Sigmoid colon (tissue), 7 donors: ENCODE measurements around the gene UBE2A. TPM values are rescaled to one million over a fixed set of nuclear protein-coding genes. Genes with fewer than 3 reads are reported as not detected.
A peak's percentile ranks its signal among the peaks of the same experiment; 100 is the strongest.

ENCODE experiments used
- DNase-seq: peaks from one replicate; pipeline ENCODE4 v3.0.0-alpha.2; 2019
- H3K27ac ChIP-seq, 4 donors: fragments of 200-600 bp; sonication (generic); one replicate each; pipeline ENCODE4 v1.5.1; 2016 to 2019; ENCODE audit warnings: mild to moderate bottlenecking in 1 of 4
- H3K27me3 ChIP-seq, 3 donors: fragments of 200-600 bp; sonication (generic); one replicate each; pipeline ENCODE4 v1.5.1; 2019; ENCODE audit warnings: mild to moderate bottlenecking in 1 of 3
- H3K36me3 ChIP-seq, 4 donors: fragments of 200-600 bp; sonication (generic); one replicate each; pipeline ENCODE4 v1.5.1; 2016 to 2019
- H3K4me1 ChIP-seq, 4 donors: fragments of 200-600 bp; sonication (generic); one replicate each; pipeline ENCODE4 v1.5.1; 2017 to 2019
- H3K4me3 ChIP-seq, 4 donors: fragments of 200-600 bp; sonication (generic); one replicate each; pipeline ENCODE4 v1.5.1; 2017 to 2019; ENCODE audit warnings: mild to moderate bottlenecking in 2 of 4, moderate library complexity in 1 of 4
- H3K9me3 ChIP-seq, 4 donors: fragments of 200-600 bp in 3 of 4; sonication (generic) in 3 of 4; one replicate each; pipeline versions ENCODE4 v1.5.1 to v1.6.1; 2013 to 2019
- EP300 ChIP-seq, 4 donors: sonication (generic); formaldehyde crosslinking; IDR thresholded peaks; one replicate each; pipeline ENCODE4 v1.6.1; 2017; ENCODE audit warnings: antibody characterized with exemption in 4 of 4
- POLR2A ChIP-seq, 2 donors: fragments of 450-650 bp; IDR thresholded peaks; one replicate each; pipeline ENCODE4 v1.6.1; 2016; ENCODE audit warnings: antibody characterized with exemption in 2 of 2, mild to moderate bottlenecking in 2 of 2, moderate library complexity in 2 of 2
- POLR2AphosphoS5 ChIP-seq, 4 donors: sonication (generic); formaldehyde crosslinking; IDR thresholded peaks; one replicate each; pipeline ENCODE4 v1.6.1; 2017; ENCODE audit warnings: antibody characterized with exemption in 4 of 4
- WGBS, 2 donors: extraction: QIAGEN DNeasy Blood & Tissue Kit; methylation state at CpG; one replicate each; pipeline ENCODE4 v1.1.7; 2013; 5-methylcytosine and 5-hydroxymethylcytosine counted together
- intact Hi-C: fragments of 100-400 bp; cut with DNase I; formaldehyde crosslinking; loops from one replicate; pipeline ENCODE4 v1.15.1; 2023
- polyA plus RNA-seq, 3 donors: library from polyadenylated mRNA; stranded (reverse); fragments of 200-250 nt; gene quantifications; one replicate each; pipeline ENCODE4 v1.2.3, GENCODE V29; 2013
- total RNA-seq, 4 donors: library from RNA; depleted of rRNA; stranded (reverse); fragments of >200 nt; gene quantifications; one replicate each; pipeline ENCODE4 v1.1.0, GENCODE V29; 2016
- TF ChIP-seq, protein P1 (sequence below), 4 experiments: fragments of 450-650 bp in 3 of 4; fragments of 200-600 bp in 1 of 4; IDR thresholded peaks; one replicate each; pipeline ENCODE4 v1.5.1; 2016 to 2019; ENCODE audit warnings: antibody characterized with exemption in 4 of 4, mild to moderate bottlenecking in 3 of 4, moderate library complexity in 2 of 4
- donor health status: healthy with polysubstance abuse.
- donor health status: Bipolar disorder and iron deficiency.
- donor health status: healthy.

Gene UBE2A
- total and polyA plus RNA-seq, 7 donors = 26.7 to 228 (median 51.7) TPM

DNA sequence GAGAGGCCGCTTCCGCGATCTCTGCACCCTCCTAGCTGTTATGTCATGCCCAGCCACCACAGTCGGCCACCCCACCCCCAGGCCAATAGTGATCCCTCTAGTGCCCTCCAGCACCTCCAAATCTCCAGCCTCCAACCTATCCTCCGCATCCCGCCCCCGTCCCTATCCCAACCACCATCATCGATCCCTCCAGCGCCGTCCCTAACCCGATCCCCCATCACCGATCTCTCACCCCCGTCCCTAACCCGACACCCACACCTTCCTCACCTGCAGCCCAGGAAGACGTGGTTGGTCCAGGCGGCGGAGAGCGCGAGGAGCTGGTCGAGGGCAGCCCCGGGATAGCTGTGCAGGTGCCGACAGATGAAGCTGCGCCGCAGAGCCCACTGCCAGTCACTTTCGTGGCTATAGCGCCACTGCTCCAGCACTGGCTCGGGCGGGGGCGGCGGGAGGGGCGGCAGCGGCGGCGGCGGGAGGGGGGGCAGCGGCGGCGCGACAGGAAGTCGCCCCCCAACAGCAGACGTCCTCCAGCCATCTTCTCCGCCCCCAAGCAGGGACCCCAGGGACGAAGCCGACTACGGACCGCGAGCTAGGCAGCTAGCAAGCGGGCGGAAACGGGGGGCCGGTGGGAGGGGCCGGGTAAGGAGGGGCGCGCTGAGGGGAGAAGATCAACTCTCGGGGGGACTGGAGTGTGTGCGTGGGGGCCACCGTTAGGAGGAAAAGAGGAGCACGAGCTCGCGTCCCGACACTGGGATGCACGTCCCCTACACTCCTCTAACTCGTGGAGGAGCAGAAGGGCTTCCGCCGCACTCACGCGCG lies 31.3 kb downstream of the UBE2A start:
- no peak for TF ChIP-seq POLR2AphosphoS5 (IDR thresholded peaks at IDR 0.05)
- no peak for TF ChIP-seq EP300 (IDR thresholded peaks at IDR 0.05)
- TF ChIP-seq, protein P1, sequence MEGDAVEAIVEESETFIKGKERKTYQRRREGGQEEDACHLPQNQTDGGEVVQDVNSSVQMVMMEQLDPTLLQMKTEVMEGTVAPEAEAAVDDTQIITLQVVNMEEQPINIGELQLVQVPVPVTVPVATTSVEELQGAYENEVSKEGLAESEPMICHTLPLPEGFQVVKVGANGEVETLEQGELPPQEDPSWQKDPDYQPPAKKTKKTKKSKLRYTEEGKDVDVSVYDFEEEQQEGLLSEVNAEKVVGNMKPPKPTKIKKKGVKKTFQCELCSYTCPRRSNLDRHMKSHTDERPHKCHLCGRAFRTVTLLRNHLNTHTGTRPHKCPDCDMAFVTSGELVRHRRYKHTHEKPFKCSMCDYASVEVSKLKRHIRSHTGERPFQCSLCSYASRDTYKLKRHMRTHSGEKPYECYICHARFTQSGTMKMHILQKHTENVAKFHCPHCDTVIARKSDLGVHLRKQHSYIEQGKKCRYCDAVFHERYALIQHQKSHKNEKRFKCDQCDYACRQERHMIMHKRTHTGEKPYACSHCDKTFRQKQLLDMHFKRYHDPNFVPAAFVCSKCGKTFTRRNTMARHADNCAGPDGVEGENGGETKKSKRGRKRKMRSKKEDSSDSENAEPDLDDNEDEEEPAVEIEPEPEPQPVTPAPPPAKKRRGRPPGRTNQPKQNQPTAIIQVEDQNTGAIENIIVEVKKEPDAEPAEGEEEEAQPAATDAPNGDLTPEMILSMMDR (IDR thresholded peaks at IDR 0.05) = no peak
- TF ChIP-seq POLR2A (IDR thresholded peaks at IDR 0.05) = no peak
- 0 to 1% methylated on average over 66 to 68 of the region's 68 CpGs for WGBS, 2 donors
- H3K4me3 ChIP-seq = peak overlapping the region; percentile 71 to 75 (median 74)
- peak; percentile 72 for DNase-seq
- peaks cover 0 to 5% (median 0%) of the 10 kb centered on the region in 4 donors for H3K4me1 ChIP-seq
- intact Hi-C loops = loop anchor here (2.0 to 10.0 kb wide), 4 partner anchors 29 to 249 kb away; partner anchors contain the start of gene UPF3B
- H3K27me3 ChIP-seq = no peaks in the 10 kb centered on the region
- H3K9me3 ChIP-seq = no peaks in the 10 kb centered on the region
- peak overlapping the region; percentile 82 to 94 (median 87) for H3K27ac ChIP-seq
- H3K36me3 ChIP-seq = no peaks in the 10 kb centered on the region

DNA sequence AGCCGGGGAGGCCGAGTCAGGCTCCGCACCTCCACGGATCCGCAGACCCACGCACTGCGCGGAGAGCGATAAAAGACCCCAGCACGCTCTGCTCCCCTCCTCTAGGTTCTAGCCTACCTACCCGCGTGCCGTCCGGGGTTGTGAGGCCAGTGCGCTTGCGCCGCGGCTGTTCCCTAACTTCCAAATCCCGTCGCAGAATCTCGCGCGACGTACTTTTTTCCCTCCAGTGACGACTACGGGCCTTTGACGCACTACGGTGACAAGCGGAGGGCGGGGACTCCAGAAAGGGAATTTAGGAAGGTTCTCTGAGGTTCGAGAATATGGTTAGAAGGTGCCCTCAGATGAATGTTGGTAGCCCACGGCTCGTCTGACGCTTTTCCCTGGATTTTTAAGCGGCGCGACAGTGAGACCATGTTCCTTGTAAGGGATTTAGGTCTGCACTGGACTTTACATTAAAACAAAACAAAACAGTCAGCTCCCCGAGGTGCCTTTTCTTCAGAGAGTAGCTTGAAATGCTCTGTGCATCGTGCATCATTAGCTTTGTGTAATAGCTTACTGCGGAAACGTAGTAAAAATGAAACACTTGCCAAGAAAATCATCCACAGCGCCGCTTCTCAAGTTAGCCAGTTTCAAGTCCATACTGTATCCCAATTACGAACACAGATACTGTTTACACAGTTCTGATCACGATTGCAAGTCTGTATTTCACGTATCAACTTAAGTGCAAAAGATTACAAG lies 32.1 kb downstream of the UBE2A start, which contains the start of gene NKRF:
NKRF (minus strand) TSS at position 145 of the 738 bp plus-strand sequence.
- DNase-seq = peak; percentile 97
- Histone ChIP-seq H3K4me3 (peak within 1 kb of the TSS; percentile 71 to 75 (median 74)), H3K36me3 (no peaks in the 10 kb centered on the region), H3K4me1 (peaks cover 0 to 5% (median 0%) of the 10 kb centered on the region in 4 donors), H3K9me3 (no peaks in the 10 kb centered on the region), H3K27me3 (no peaks in the 10 kb centered on the region), H3K27ac (peak within 1 kb of the TSS; percentile 82 to 94 (median 87))
- TF ChIP-seq POLR2A (IDR thresholded peaks at IDR 0.05) = peak; percentile 83
- TF ChIP-seq, protein P1 (IDR thresholded peaks at IDR 0.05) = no peak
- TF ChIP-seq POLR2AphosphoS5 (IDR thresholded peaks at IDR 0.05) = peak; percentile 95 to 98 (median 98)
- intact Hi-C loops = loop anchor here (5.0 to 10.0 kb wide), 3 partner anchors 46 to 248 kb away; partner anchors contain the start of gene UPF3B
- 1 to 4% methylated on average over 46 of the region's 46 CpGs for WGBS, 2 donors

DNA sequence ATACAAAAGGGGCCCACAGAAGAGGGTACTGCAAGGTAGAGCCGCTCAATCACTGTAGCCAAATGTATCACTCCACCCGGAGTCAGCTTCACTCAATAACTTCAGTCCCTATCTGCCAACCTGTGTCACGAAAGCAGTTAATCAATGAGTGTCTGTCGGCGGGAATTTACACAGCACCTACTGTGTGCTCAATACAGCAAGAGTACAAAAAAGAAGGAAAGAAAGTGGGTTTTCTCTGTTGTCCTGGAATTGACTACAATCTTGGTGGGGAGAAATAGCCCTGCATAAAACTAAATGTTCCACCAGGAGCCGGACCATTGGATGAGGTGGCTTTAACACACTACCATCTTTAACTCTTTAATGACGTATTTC lies 32.6 kb downstream of the UBE2A start:
- H3K27ac ChIP-seq = peak overlapping the region; percentile 82 to 94 (median 87)
- 13 to 48% methylated on average over 7 of the region's 7 CpGs for WGBS, 2 donors
- no peaks in the 10 kb centered on the region for H3K36me3 ChIP-seq
- H3K4me3 ChIP-seq = peak overlapping the region; percentile 71 to 75 (median 74)
- no peaks in the 10 kb centered on the region for H3K27me3 ChIP-seq
- H3K4me1 ChIP-seq = peaks cover 0 to 5% (median 0%) of the 10 kb centered on the region in 4 donors
- DNase-seq = no peak
- no peaks in the 10 kb centered on the region for H3K9me3 ChIP-seq
- intact Hi-C loops = loop anchor here (5.0 to 10.0 kb wide), 3 partner anchors 45 to 248 kb away; partner anchors contain the start of gene UPF3B
- TF ChIP-seq POLR2AphosphoS5 (IDR thresholded peaks at IDR 0.05) (no peak), POLR2A (IDR thresholded peaks at IDR 0.05) (no peak), EP300 (IDR thresholded peaks at IDR 0.05) (no peak)
- TF ChIP-seq, protein P1 (IDR thresholded peaks at IDR 0.05) = no peak

DNA sequence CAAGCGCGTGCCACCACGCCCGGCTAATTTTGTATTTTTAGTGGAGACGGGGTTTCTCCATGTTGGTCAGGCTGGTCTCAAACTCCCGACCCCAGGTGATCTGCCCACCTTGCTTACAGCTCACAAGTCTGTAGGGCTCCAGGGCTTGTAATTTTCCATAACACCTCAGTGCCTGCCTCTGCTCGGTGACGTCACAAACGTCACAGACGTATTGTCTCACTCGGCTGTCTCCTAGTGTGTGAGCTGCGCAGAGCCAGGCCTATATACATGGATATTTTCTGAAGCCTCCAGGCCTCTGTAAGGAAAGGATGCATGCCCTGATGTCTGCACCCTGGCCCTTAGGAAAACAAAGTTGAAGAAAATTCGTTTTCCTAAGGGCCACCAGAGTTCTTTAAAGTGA lies 40.4 kb downstream of the UBE2A start:
- WGBS, 2 donors = 84 to 89% methylated on average over 13 of the region's 13 CpGs

More for the DNA sequence above, 40.4 kb downstream of the UBE2A start:
- Histone ChIP-seq H3K27ac (no peak overlapping the region), H3K27me3 (no peaks in the 10 kb centered on the region), H3K4me3 (no peak overlapping the region), H3K9me3 (no peaks in the 10 kb centered on the region), H3K36me3 (no peaks in the 10 kb centered on the region), H3K4me1 (no peaks in the 10 kb centered on the region)
- no peak for TF ChIP-seq POLR2AphosphoS5 (IDR thresholded peaks at IDR 0.05)
- TF ChIP-seq, protein P1 (IDR thresholded peaks at IDR 0.05) = no peak
- no peak for TF ChIP-seq EP300 (IDR thresholded peaks at IDR 0.05)
- no peak for TF ChIP-seq POLR2A (IDR thresholded peaks at IDR 0.05)
- DNase-seq = no peak
- intact Hi-C loops = no loop called here
